GM12878 (cell line): Measurements from ENCODE around the gene LCE1D. TPM values are rescaled to one million over a fixed set of nuclear protein-coding genes. Genes with fewer than 3 reads are reported as not detected.

Experiments used
- ATAC-seq: fragments of 200-7000 bp; cut with Tn5 transposase; 3 replicates; pipeline ENCODE4 v1.9.1; 2020; ENCODE audit warnings: mild to moderate bottlenecking, moderate library complexity
- BruUV-seq: library from RNA; stranded (reverse); fragments of 400-500 nt; replicated peaks from 2 replicates; lab custom pipeline; 2021; lab: Mats Ljungman, UMichigan
- CTCF ChIA-PET: fragments of 300-600 bp; sonication (Branson Sonifier 250); formaldehyde crosslinking; extraction: SDS; loops from one replicate; lab custom pipeline; 2021; ENCODE audit warnings: inconsistent platforms; lab: Yijun Ruan, JAX
- POLR2A ChIA-PET: fragments of 350-600 bp; formaldehyde crosslinking; extraction: SDS; loops from one replicate; lab custom pipeline; 2021; ENCODE audit warnings: inconsistent platforms; lab: Charles Lee
- RAD21 ChIA-PET: fragments of 300-600 bp; sonication (Branson Sonifier 250); formaldehyde crosslinking; loops from one replicate; lab custom pipeline; 2023; ENCODE audit warnings: antibody characterized with exemption; ENCODE audit not compliant: unreplicated experiment; lab: Charles Lee
- SMC1A ChIA-PET: fragments of 300-600 bp; sonication (Branson Sonifier 250); formaldehyde crosslinking; loops from one replicate; lab custom pipeline; 2023; ENCODE audit not compliant: unreplicated experiment, uncharacterized antibody; lab: Charles Lee
- DNase-seq: peaks from one replicate; pipeline ENCODE4 v3.0.0-alpha.2; 2011; ENCODE audit warnings: low read depth, low spot score
- FAIRE-seq: peaks from 3 replicates; lab custom pipeline; 2011; peaks lifted over from hg19 to GRCh38; lab: Jason Lieb, UNC
- H2AFZ ChIP-seq: 2 replicates; pipeline ENCODE4 v1.6.0; 2011; ENCODE audit warnings: low read depth, low read length, control low read depth; ENCODE audit not compliant: control insufficient read depth
- H3K27ac ChIP-seq: 2 replicates; pipeline ENCODE4 v1.5.1; 2011; ENCODE audit warnings: control low read depth; ENCODE audit not compliant: control insufficient read depth, insufficient read depth
- H3K27me3 ChIP-seq, 2 experiments: replicated peaks in 1 of 2; 2 replicates each; pipeline versions ENCODE4 v1.6.0 to v1.6.1; 2011; ENCODE audit warnings: low read length in 1 of 2; ENCODE audit not compliant: control insufficient read depth in 2 of 2, insufficient read depth in 2 of 2
- H3K36me3 ChIP-seq, 2 experiments: 2 replicates each; pipeline ENCODE4 v1.5.1; 2011; ENCODE audit warnings: low read length in 1 of 2; ENCODE audit not compliant: control insufficient read depth in 2 of 2, insufficient read depth in 2 of 2
- H3K4me1 ChIP-seq: 2 replicates; pipeline ENCODE4 v1.6.1; 2011; ENCODE audit warnings: mild to moderate bottlenecking, low read length, moderate library complexity, mixed read lengths; ENCODE audit not compliant: control insufficient read depth, insufficient read depth
- H3K4me2 ChIP-seq: 2 replicates; pipeline ENCODE4 v1.6.0; 2011; ENCODE audit warnings: control low read depth; ENCODE audit not compliant: control insufficient read depth, insufficient read depth
- H3K4me3 ChIP-seq: fragments of 200-600 bp; sonication (generic); 2 replicates; pipeline ENCODE4 v1.5.1; 2016
- H3K79me2 ChIP-seq: 2 replicates; pipeline ENCODE4 v1.6.0; 2011; ENCODE audit warnings: low read length; ENCODE audit not compliant: control insufficient read depth, insufficient read depth
- H3K9ac ChIP-seq: 2 replicates; pipeline ENCODE4 v1.8.0; 2011; ENCODE audit warnings: low read length, control low read depth, mixed read lengths; ENCODE audit not compliant: control insufficient read depth, insufficient read depth
- H3K9me3 ChIP-seq: replicated peaks from 3 replicates; pipeline ENCODE4 v1.5.1; 2011; ENCODE audit warnings: mild to moderate bottlenecking, low read length; ENCODE audit not compliant: control insufficient read depth, insufficient read depth
- H4K20me1 ChIP-seq: 2 replicates; pipeline ENCODE4 v1.6.0; 2011; ENCODE audit not compliant: control insufficient read depth, insufficient read depth
- ATF7 ChIP-seq: fragments of 450-650 bp; IDR thresholded peaks from 2 replicates; pipeline ENCODE4 v1.6.1; 2016; ENCODE audit warnings: low read depth, mild to moderate bottlenecking
- BHLHE40 ChIP-seq, 2 experiments: fragments of 450-650 bp in 1 of 2; IDR thresholded peaks; 2 replicates each; pipeline ENCODE4 v1.6.1; 2011 to 2017; ENCODE audit warnings: low read depth in 2 of 2, borderline replicate concordance in 1 of 2, improper control_type of control experiment in 1 of 2, low read length in 1 of 2, mild to moderate bottlenecking in 1 of 2
- EGR1 ChIP-seq, 2 experiments: IDR thresholded peaks; 1 replicate in 1 of 2; 2 replicates in 1 of 2; pipeline ENCODE4 v1.6.1; 2011 to 2012; ENCODE audit warnings: low read depth in 2 of 2, low read length in 2 of 2, borderline replicate concordance in 1 of 2, mild to moderate bottlenecking in 1 of 2, moderate library complexity in 1 of 2
- HDAC2 ChIP-seq: fragments of 200-600 bp; sonication (generic); IDR thresholded peaks from 2 replicates; pipeline ENCODE4 v1.6.1; 2017
- MTA3 ChIP-seq: IDR thresholded peaks from 2 replicates; pipeline ENCODE4 v1.6.1; 2012; ENCODE audit warnings: low read length, inconsistent platforms, borderline replicate concordance
- MYC ChIP-seq: IDR thresholded peaks from 2 replicates; pipeline ENCODE4 v1.6.1; 2011; ENCODE audit warnings: mild to moderate bottlenecking, low read length, moderate library complexity, inconsistent platforms; ENCODE audit not compliant: insufficient read depth, insufficient replicate concordance, insufficient read length, severe bottlenecking
- PAX5 ChIP-seq: IDR thresholded peaks from 2 replicates; pipeline ENCODE4 v1.6.1; 2011; ENCODE audit warnings: low read depth, low read length, borderline replicate concordance
- PAX8 ChIP-seq: fragments of 450-650 bp; IDR thresholded peaks from 2 replicates; pipeline ENCODE4 v1.6.1; 2017; ENCODE audit warnings: mild to moderate bottlenecking, moderate library complexity
- SMARCA5 ChIP-seq: fragments of 450-650 bp; IDR thresholded peaks from 2 replicates; pipeline ENCODE4 v1.6.1; 2017; ENCODE audit warnings: mild to moderate bottlenecking
- WGBS: methylation state at CpG from one replicate; pipeline ENCODE4 v1.1.6; 2016; ENCODE audit warnings: low lambda C conversion rate; ENCODE audit not compliant: insufficient replicate concordance, insufficient coverage; ENCODE audit errors: missing lambda C conversion rate; 5-methylcytosine and 5-hydroxymethylcytosine counted together
- in situ Hi-C: fragments of 300-500 bp; cut with MboI; formaldehyde crosslinking; loops from 9 replicates; pipeline ENCODE4 v1.14.3; 2018; ENCODE audit warnings: mixed read lengths
- intact Hi-C: fragments of 100-400 bp; cut with micrococcal nuclease; formaldehyde crosslinking; loops from one replicate; pipeline ENCODE4 v1.14.2; 2022; ENCODE audit not compliant: unreplicated experiment
- polyA plus RNA-seq, 11 experiments: library from polyadenylated mRNA; depleted of rRNA in 4 of 11; unstranded in 6 of 11; stranded (reverse) in 5 of 11; fragments of >200 nt; fragmentation: Nextera tagmentation in 4 of 11; fragmentation: Illumina TruSeq in 1 of 11; extraction: Ambion mirVana in 4 of 11; extraction: Trizol in 1 of 11; gene quantifications; 1 replicate in 1 of 11; 2 replicates in 10 of 11; pipeline versions ENCODE4 v1.2.1 to v1.2.3, GENCODE V29; 2011 to 2016; ENCODE audit warnings: inconsistent platforms in 2 of 11, missing spikeins in 2 of 11, low read depth in 1 of 11
- total RNA-seq, 4 experiments: library from RNA; depleted of rRNA in 3 of 4; stranded (reverse); fragments of >200 nt in 3 of 4; fragmentation: Illumina TruSeq in 1 of 4; extraction: Trizol in 1 of 4; gene quantifications; 2 replicates each; pipeline versions ENCODE4 v1.2.1 to v1.2.3, GENCODE V29; 2013 to 2021
- TF ChIP-seq, protein P1 (sequence below): fragments of 450-650 bp; IDR thresholded peaks from 2 replicates; pipeline ENCODE4 v1.6.1; 2017; ENCODE audit warnings: borderline replicate concordance
- TF ChIP-seq, protein P2 (sequence below): fragments of 150-350 bp; IDR thresholded peaks from 2 replicates; pipeline ENCODE4 v1.6.1; 2014; ENCODE audit warnings: mild to moderate bottlenecking, low read depth, low read length

Gene LCE1D
- total and polyA plus RNA-seq, 10 of the 15 experiments (the other 5 are each of a cell fraction or from before 2014, with no cell fraction given): not detected

DNA sequence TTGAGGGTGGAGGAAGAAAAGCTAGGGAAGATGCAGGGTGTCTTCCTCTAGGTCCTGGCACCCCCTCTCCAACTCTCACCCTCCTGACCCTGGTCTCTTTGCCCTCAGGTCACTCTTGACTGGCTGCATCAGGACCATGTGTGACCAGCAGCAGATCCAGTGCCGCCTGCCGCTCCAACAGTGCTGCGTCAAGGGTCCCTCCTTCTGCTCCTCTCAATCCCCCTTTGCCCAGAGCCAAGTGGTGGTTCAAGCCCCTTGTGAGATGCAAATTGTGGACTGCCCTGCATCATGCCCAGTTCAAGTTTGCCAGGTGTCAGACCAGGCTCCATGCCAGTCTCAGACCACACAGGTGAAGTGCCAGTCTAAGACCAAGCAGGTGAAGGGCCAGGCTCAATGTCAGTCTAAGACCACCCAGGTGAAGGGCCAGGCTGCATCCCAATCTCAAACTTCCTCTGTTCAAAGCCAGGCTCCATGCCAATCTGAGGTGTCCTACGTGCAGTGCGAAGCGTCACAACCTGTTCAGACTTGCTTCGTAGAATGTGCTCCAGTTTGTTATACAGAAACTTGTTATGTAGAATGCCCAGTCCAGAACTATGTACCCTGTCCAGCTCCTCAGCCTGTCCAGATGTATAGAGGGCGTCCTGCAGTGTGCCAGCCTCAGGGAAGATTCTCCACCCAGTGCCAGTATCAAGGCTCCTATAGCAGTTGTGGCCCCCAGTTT is 36.9 kb upstream of the LCE1D start:
- 42% methylated on average over 8 of the region's 8 CpGs for WGBS
- no peak overlapping the region for H2AFZ ChIP-seq
- CTCF ChIA-PET: no interaction called here
- no TSS peak for BruUV-seq
- no peak overlapping the region for H3K27ac ChIP-seq
- in situ Hi-C loops (no loop called here), intact Hi-C loops (no loop called here)
- H3K9ac ChIP-seq: no peak overlapping the region
- H3K36me3 ChIP-seq: no peaks in the 10 kb centered on the region
- DNase-seq (no peak), FAIRE-seq (no peak), ATAC-seq (no peak)
- H3K4me2 ChIP-seq: no peak overlapping the region
- H4K20me1 ChIP-seq: no peaks in the 10 kb centered on the region
- RAD21 ChIA-PET: no interaction called here
- no peaks in the 10 kb centered on the region for H3K79me2 ChIP-seq
- no peak overlapping the region for H3K4me3 ChIP-seq
- no peaks in the 10 kb centered on the region for H3K27me3 ChIP-seq
- SMC1A ChIA-PET: no interaction called here
- POLR2A ChIA-PET: no interaction called here
- no peaks in the 10 kb centered on the region for H3K4me1 ChIP-seq
- TF ChIP-seq BHLHE40 (IDR thresholded peaks at IDR 0.05; ENCODE audit: borderline replicate concordance in 1 of 2, low read depth in 2 of 2, low read length in 1 of 2) (no peak), MTA3 (no peak), PAX5 (no peak), PAX8 (no peak)
- no peaks in the 10 kb centered on the region for H3K9me3 ChIP-seq

DNA sequence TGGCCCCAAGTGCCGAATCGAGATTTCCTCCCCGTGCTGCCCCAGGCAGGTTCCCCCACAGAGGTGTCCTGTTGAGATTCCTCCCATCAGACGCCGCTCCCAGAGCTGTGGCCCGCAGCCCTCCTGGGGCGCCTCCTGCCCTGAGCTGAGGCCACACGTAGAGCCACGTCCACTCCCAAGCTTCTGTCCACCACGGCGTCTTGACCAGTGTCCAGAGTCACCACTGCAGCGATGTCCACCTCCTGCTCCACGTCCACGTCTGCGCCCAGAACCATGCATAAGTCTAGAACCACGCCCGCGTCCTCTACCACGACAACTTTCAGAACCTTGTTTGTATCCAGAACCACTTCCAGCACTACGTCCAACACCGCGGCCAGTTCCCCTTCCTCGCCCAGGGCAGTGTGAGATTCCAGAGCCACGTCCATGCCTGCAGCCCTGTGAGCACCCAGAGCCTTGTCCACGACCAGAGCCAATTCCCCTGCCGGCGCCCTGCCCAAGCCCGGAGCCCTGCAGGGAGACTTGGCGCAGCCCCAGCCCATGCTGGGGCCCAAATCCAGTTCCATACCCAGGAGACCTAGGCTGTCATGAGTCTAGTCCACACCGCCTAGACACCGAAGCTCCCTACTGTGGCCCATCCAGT is 35.9 kb upstream of the LCE1D start:
- intact Hi-C loops (no loop called here), in situ Hi-C loops (no loop called here)
- no peak overlapping the region for H2AFZ ChIP-seq
- no peaks in the 10 kb centered on the region for H3K9me3 ChIP-seq
- ATAC-seq (no peak), DNase-seq (no peak), FAIRE-seq (no peak)
- H3K4me2 ChIP-seq: no peak overlapping the region
- BruUV-seq: no TSS peak
- TF ChIP-seq, protein P1, sequence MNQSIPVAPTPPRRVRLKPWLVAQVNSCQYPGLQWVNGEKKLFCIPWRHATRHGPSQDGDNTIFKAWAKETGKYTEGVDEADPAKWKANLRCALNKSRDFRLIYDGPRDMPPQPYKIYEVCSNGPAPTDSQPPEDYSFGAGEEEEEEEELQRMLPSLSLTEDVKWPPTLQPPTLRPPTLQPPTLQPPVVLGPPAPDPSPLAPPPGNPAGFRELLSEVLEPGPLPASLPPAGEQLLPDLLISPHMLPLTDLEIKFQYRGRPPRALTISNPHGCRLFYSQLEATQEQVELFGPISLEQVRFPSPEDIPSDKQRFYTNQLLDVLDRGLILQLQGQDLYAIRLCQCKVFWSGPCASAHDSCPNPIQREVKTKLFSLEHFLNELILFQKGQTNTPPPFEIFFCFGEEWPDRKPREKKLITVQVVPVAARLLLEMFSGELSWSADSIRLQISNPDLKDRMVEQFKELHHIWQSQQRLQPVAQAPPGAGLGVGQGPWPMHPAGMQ: no peak
- TF ChIP-seq, protein P2, sequence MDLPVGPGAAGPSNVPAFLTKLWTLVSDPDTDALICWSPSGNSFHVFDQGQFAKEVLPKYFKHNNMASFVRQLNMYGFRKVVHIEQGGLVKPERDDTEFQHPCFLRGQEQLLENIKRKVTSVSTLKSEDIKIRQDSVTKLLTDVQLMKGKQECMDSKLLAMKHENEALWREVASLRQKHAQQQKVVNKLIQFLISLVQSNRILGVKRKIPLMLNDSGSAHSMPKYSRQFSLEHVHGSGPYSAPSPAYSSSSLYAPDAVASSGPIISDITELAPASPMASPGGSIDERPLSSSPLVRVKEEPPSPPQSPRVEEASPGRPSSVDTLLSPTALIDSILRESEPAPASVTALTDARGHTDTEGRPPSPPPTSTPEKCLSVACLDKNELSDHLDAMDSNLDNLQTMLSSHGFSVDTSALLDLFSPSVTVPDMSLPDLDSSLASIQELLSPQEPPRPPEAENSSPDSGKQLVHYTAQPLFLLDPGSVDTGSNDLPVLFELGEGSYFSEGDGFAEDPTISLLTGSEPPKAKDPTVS: no peak
- TF ChIP-seq MYC (no peak), ATF7 (no peak), EGR1 (IDR thresholded peaks at IDR 0.05; ENCODE audit: borderline replicate concordance in 1 of 2, low read depth in 2 of 2, low read length in 2 of 2) (no peak), SMARCA5 (no peak), HDAC2 (no peak)
- H3K9ac ChIP-seq: no peak overlapping the region
- H3K36me3 ChIP-seq: no peaks in the 10 kb centered on the region
- SMC1A ChIA-PET: no interaction called here
- POLR2A ChIA-PET: no interaction called here
- no peaks in the 10 kb centered on the region for H3K27me3 ChIP-seq
- H3K4me1 ChIP-seq: no peaks in the 10 kb centered on the region
- H3K27ac ChIP-seq: no peak overlapping the region
- CTCF ChIA-PET: no interaction called here
- no peak overlapping the region for H3K4me3 ChIP-seq
- H3K79me2 ChIP-seq: no peaks in the 10 kb centered on the region
- RAD21 ChIA-PET: no interaction called here
- 43% methylated on average over 30 of the region's 31 CpGs for whole genome bisulfite sequencing
- no peaks in the 10 kb centered on the region for H4K20me1 ChIP-seq
